CD4-positive, alpha-beta T cell treated with Interleukin-1 beta for 1 hour (primary cell): Measurements from ENCODE around the gene PRPF8.

Source experiments
- DNase-seq, 2 donors: peaks; one replicate each; pipeline ENCODE4 v3.0.0-alpha.2; 2020 to 2022

PRPF8 gene

DNA sequence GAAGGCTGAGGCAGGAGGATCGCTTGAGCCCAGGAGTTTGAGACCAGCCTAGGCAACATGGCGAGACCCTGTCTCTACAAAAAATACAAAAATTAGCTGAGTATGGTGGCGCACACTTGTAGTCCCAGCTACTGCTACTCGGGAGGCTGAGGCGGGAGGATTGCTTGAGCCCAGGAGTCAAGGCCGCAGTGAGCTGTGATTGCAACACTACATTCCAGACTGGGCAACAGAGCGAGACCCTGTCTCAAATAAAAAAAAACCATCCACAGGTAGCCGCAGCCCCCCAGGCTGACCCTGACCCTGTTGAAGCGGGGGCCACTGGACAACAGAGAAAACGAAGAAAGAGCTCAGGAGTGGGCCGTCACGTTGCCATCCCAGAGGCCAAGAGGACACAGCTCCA lies 60.0 kb downstream of the PRPF8 start:
- DNase-seq = no peak

DNA sequence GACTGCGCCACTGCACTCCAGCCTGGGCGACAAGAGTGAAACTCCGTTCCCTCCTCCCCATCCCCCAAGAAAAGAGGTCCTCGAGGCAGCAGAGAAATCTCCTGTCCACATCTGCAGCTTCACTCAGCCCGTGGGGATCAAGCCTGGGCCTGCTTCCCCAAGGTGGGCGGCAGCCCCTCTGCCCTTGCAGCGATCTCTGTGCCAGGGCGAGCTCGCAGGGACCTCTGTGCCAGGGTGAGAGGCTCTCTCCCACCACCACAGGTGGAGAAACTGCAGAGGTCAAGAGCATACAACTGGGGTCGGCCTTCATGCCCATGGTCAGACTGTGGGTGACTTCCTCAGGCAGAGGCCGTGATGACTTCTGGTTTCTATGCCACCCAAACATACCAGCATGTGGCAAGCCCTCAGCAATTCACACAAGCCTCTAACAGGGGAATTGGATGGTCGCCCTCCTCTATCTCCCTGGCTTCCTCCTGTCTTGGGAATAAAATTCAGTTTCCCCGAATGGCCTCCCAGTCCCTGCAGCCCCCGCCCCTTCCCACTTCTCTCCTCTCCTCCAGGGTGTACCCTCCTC lies 61.5 kb downstream of the PRPF8 start:
- DNase-seq = no peak

DNA sequence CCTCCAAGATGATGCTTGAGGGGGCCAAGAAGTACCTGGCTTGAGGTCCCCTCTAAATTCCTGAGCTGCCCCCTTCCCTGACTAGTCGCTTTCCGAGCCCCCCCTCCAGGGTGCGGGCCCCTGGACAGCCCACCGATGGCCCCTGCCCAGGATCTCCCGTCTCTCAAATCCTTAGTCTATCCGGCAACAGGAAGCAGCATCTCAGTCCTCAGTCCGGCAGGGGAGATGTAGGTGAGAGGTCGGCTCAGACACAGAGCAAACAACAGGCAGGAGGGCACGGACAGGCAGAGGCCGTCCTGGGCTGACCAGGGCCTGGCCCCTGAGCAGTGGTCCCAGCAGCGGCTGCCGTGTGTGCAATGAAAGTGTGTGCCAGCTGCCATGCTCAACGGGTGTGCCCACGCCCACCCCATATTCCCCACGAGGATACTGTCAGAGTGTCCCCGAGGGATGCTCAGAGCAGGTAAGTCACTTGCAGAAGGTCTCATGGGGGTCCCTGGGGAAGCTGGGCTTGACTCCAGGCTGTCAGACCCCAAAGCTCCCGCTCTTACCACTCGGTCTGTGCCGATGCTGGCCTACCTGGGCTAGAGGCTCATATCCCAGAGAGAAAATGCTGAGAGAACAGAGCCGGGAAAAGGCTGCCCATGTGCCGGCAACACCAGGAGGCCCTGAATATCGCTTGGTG lies 63.3 kb downstream of the PRPF8 start:
- DNase-seq = no peak

- no peak for DNase-seq
Measured at GRCh38 chr17:1620486-1620885, 64.2 kb downstream of the PRPF8 start.

DNA sequence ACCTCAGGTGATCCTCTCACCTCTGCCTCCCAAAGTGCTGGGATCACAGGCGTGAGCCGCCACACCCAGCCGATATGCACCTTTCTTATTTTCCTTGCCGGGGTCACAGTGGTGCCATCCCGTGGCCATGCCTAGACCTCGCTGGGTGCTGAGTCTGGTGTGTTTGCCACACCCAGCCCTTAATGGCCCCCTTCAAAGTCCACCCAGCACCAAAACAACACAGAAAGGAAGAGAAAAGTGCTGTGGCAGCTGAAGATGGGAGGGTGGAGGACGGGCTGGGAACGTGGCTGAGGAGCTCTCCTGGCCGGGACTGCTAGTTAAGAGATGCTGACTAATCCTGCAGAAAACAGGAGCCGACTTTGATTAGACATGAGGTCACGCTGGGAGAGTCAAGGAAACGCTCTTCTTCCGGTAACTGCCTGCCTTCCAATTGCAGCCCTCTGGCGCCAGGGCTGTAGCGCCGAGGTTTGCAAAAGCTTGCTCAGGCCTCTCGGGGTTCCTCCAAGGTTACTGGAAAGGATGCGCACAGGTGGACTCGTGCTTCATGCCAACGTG lies 67.0 kb downstream of the PRPF8 start:
- no peak for DNase-seq

DNA sequence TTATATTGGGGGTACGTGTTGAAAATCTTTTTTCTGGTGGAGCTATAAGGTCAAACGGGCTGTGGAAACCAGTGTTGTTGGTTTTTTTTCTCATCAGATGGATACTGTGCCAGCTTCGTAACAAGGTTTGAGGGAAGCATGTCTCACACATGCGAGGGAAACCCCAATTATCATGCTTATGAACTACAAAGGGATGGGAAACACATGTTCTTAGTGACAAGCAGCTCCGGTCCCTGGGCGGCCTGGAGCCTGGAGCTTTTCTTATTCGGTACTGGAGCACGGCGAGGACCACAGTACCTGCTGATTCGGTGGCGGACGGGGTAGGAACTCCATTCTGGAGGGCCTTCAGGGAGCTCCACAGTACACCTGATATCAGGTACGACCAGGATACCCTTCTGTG lies 68.6 kb downstream of the PRPF8 start:
- DNase-seq = no peak

GRCh38 chr17:1612400-1612799 lies 72.3 kb downstream of the PRPF8 start:
- no peak for DNase-seq

GRCh38 chr17:1611715-1612114 lies 73.0 kb downstream of the PRPF8 start:
- peak in 1 of 2 donors; percentile 20 for DNase-seq

- DNase-seq = no peak
Measured at GRCh38 chr17:1608676-1609075, 76.0 kb downstream of the PRPF8 start.

GRCh38 chr17:1607971-1608320 lies 76.7 kb downstream of the PRPF8 start:
- no peak for DNase-seq

DNA sequence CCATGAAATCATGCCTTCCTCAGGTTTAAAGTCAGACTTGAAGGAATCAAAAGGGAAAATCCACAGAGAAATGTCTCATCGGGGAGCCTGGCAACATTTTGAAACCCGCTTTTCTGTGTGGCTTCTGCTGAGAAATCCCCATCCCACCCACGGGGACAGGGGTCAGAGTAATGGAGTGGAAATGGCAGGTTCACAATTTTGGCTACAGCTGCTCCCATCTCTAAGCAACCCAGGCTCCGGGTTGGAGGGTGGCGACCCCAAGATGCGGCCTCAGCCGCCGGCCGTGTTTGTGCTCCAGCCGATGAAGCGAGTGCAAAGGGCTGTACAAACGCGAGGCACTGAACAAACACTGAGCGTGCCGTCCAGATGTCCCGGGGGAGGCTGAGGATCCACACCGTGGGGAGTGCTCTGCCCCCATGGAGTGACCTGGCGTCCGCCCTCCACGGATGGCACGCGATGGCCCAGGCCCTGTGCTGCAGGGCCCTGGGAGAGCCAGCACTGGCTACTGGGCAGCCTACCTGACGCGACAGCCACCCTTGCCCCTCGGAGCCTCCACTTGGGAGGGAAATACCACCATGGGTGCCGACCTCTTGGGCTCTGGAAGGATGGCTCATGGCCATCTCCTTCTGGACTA lies 78.2 kb downstream of the PRPF8 start:
- DNase-seq = no peak

GRCh38 chr17:1605681-1606351 lies 78.9 kb downstream of the PRPF8 start:
- DNase-seq = no peak

- no peak for DNase-seq
Measured at GRCh38 chr17:1604831-1605528, 79.7 kb downstream of the PRPF8 start.

- DNase-seq = no peak
Measured at GRCh38 chr17:1601571-1601970, 83.1 kb downstream of the PRPF8 start.
